Urinary bladder (tissue), 4 donors: Measurements from ENCODE around the gene F10. TPM values are rescaled to one million over a fixed set of nuclear protein-coding genes. Genes with fewer than 3 reads are reported as not detected.

ENCODE experiments used
- DNase-seq: peaks from one replicate; pipeline ENCODE4 v3.0.0-alpha.2; 2015; ENCODE audit errors: extremely low spot score
- H3K27ac ChIP-seq: one replicate; pipeline ENCODE4 v1.5.1; 2013; ENCODE audit warnings: low read depth, mild to moderate bottlenecking, moderate library complexity
- H3K36me3 ChIP-seq: one replicate; pipeline ENCODE4 v1.6.1; 2013; ENCODE audit warnings: mild to moderate bottlenecking, moderate library complexity; ENCODE audit not compliant: insufficient read depth
- H3K4me1 ChIP-seq: one replicate; pipeline ENCODE4 v1.6.1; 2013; ENCODE audit warnings: mild to moderate bottlenecking, moderate library complexity; ENCODE audit not compliant: insufficient read depth
- H3K4me3 ChIP-seq: one replicate; pipeline ENCODE4 v1.5.1; 2013; ENCODE audit warnings: low read depth, low read length
- WGBS: extraction: QIAGEN DNeasy Blood & Tissue Kit; methylation state at CpG from one replicate; pipeline ENCODE4 v1.1.7; 2013; 5-methylcytosine and 5-hydroxymethylcytosine counted together
- polyA plus RNA-seq: library from polyadenylated mRNA; stranded (reverse); fragments of 200-250 nt; gene quantifications from one replicate; pipeline ENCODE4 v1.2.3, GENCODE V29; 2013
- total RNA-seq: library from RNA; depleted of rRNA; stranded (reverse); fragments of >200 nt; gene quantifications from one replicate; pipeline ENCODE4 v1.2.3, GENCODE V29; 2014
- donor health status: healthy with polysubstance abuse.
- donor health status: healthy.

The F10 gene
- total and polyA plus RNA-seq, 2 donors, result 26.7 to 27.6 TPM

GRCh38 chr13:113169277-113170272 lies 47.0 kb downstream of the F10 start:
- WGBS, result 86% methylated on average over 13 of the region's 13 CpGs

GRCh38 chr13:113170511-113170910 lies 47.9 kb downstream of the F10 start:
- Histone ChIP-seq H3K36me3 (no peaks in the 10 kb centered on the region), H3K4me3 (no peak overlapping the region), H3K27ac (no peak overlapping the region), H3K4me1 (no peaks in the 10 kb centered on the region)
- DNase-seq, result no peak
- WGBS, result 64% methylated on average over 5 of the region's 5 CpGs

More at GRCh38 chr13:113169277-113170272, 47.0 kb downstream of the F10 start:
- H3K36me3 ChIP-seq, result no peaks in the 10 kb centered on the region
- no peak overlapping the region for H3K4me3 ChIP-seq
- no peaks in the 10 kb centered on the region for H3K4me1 ChIP-seq
- DNase-seq, result no peak
- no peak overlapping the region for H3K27ac ChIP-seq

GRCh38 chr13:113171250-113172125 lies 48.9 kb downstream of the F10 start:
- Histone ChIP-seq H3K4me1 (no peaks in the 10 kb centered on the region), H3K4me3 (no peak overlapping the region), H3K36me3 (no peaks in the 10 kb centered on the region), H3K27ac (no peak overlapping the region)
- 91% methylated on average over 34 of the region's 34 CpGs for WGBS
- DNase-seq, result no peak

GRCh38 chr13:113172419-113172926 lies 49.9 kb downstream of the F10 start:
- WGBS, result 93% methylated on average over 13 of the region's 13 CpGs
- no peak for DNase-seq

GRCh38 chr13:113176280-113176679 lies 53.7 kb downstream of the F10 start:
- Histone ChIP-seq H3K27ac (no peak overlapping the region), H3K36me3 (peaks cover 2% of the 10 kb centered on the region), H3K4me3 (no peak overlapping the region), H3K4me1 (no peaks in the 10 kb centered on the region)
- WGBS, result 71% methylated on average over 5 of the region's 5 CpGs
- DNase-seq, result no peak

More at GRCh38 chr13:113172419-113172926, 49.9 kb downstream of the F10 start:
- no peak overlapping the region for H3K4me3 ChIP-seq
- H3K4me1 ChIP-seq, result no peaks in the 10 kb centered on the region
- no peak overlapping the region for H3K27ac ChIP-seq
- H3K36me3 ChIP-seq, result peaks cover 2% of the 10 kb centered on the region

GRCh38 chr13:113176822-113177221 lies 54.2 kb downstream of the F10 start:
- H3K4me1 ChIP-seq, result no peaks in the 10 kb centered on the region
- peaks cover 2% of the 10 kb centered on the region for H3K36me3 ChIP-seq
- 98% methylated on average over 14 of the region's 14 CpGs for WGBS
- no peak overlapping the region for H3K4me3 ChIP-seq
- H3K27ac ChIP-seq, result no peak overlapping the region
- no peak for DNase-seq

- no peak for DNase-seq
- Histone ChIP-seq H3K4me3 (no peak overlapping the region), H3K4me1 (no peaks in the 10 kb centered on the region), H3K27ac (no peak overlapping the region), H3K36me3 (peaks cover 2% of the 10 kb centered on the region)
- 84% methylated on average over 25 of the region's 25 CpGs for WGBS
Observed at GRCh38 chr13:113178070-113178895, 55.7 kb downstream of the F10 start.

- Histone ChIP-seq H3K4me1 (no peaks in the 10 kb centered on the region), H3K36me3 (peaks cover 2% of the 10 kb centered on the region), H3K27ac (no peak overlapping the region), H3K4me3 (no peak overlapping the region)
- DNase-seq, result no peak
- 88% methylated on average over 3 of the region's 3 CpGs for WGBS
Observed at GRCh38 chr13:113178896-113179167, 56.2 kb downstream of the F10 start.

GRCh38 chr13:113179374-113180230 lies 57.0 kb downstream of the F10 start:
- Histone ChIP-seq H3K27ac (no peak overlapping the region), H3K36me3 (peaks cover 2% of the 10 kb centered on the region), H3K4me3 (no peak overlapping the region), H3K4me1 (no peaks in the 10 kb centered on the region)
- WGBS, result 88% methylated on average over 28 of the region's 28 CpGs
- no peak for DNase-seq

GRCh38 chr13:113182046-113182445 lies 59.4 kb downstream of the F10 start:
- WGBS, result 91% methylated on average over 4 of the region's 4 CpGs
- DNase-seq, result no peak
- Histone ChIP-seq H3K27ac (no peak overlapping the region), H3K4me1 (no peaks in the 10 kb centered on the region), H3K4me3 (no peak overlapping the region), H3K36me3 (no peaks in the 10 kb centered on the region)

GRCh38 chr13:113183450-113184129 lies 61.0 kb downstream of the F10 start:
- Histone ChIP-seq H3K36me3 (no peaks in the 10 kb centered on the region), H3K4me1 (no peaks in the 10 kb centered on the region), H3K4me3 (no peak overlapping the region), H3K27ac (no peak overlapping the region)
- DNase-seq, result no peak
- WGBS, result 89% methylated on average over 14 of the region's 14 CpGs
